WTC11 (cell line): ENCODE data around the gene LCN10. TPM values are rescaled to one million over a fixed set of nuclear protein-coding genes. Genes with fewer than 3 reads are reported as not detected.

Experiments
- ATAC-seq: fragments of 200-7000 bp; cut with Tn5 transposase; 2 replicates; pipeline ENCODE4 v1.10.0; 2021; ENCODE audit warnings: mild to moderate bottlenecking, moderate library complexity
- CTCF ChIA-PET: fragments of 300-600 bp; sonication (Branson Sonifier 250); formaldehyde crosslinking; loops from one replicate; lab custom pipeline; 2021; ENCODE audit warnings: antibody characterized with exemption; lab: Charles Lee
- POLR2A ChIA-PET: fragments of 350-600 bp; sonication (Branson Sonifier 250); formaldehyde crosslinking; loops from one replicate; lab custom pipeline; 2021; ENCODE audit warnings: antibody characterized with exemption; lab: Charles Lee
- DNase-seq: peaks from one replicate; pipeline ENCODE4 v3.0.0; 2021; ENCODE audit warnings: low spot score
- H3K27ac Mint-ChIP-seq: 2 replicates; pipeline ENCODE4 v1.8.0; 2021; ENCODE audit warnings: mixed read lengths
- H3K27me3 Mint-ChIP-seq: 2 replicates; pipeline ENCODE4 v1.8.0; 2021; ENCODE audit warnings: low read depth, mild to moderate bottlenecking, moderate library complexity, mixed read lengths
- H3K36me3 Mint-ChIP-seq: 2 replicates; pipeline ENCODE4 v1.8.0; 2021; ENCODE audit warnings: mixed read lengths
- H3K4me1 Mint-ChIP-seq: 2 replicates; pipeline ENCODE4 v1.8.0; 2022; ENCODE audit warnings: mixed read lengths
- H3K4me3 Mint-ChIP-seq: 2 replicates; pipeline ENCODE4 v1.8.0; 2021; ENCODE audit warnings: mild to moderate bottlenecking, moderate library complexity, mixed read lengths
- H3K9me3 Mint-ChIP-seq: 2 replicates; pipeline ENCODE4 v1.8.0; 2021; ENCODE audit warnings: mixed read lengths
- ATF1 ChIP-seq: sonication (generic); formaldehyde crosslinking; IDR thresholded peaks from 2 replicates; pipeline ENCODE4 v1.8.1; 2023; ENCODE audit warnings: mild to moderate bottlenecking, moderate library complexity, missing genetic modification reagents
- ATF6 ChIP-seq: sonication (generic); formaldehyde crosslinking; IDR thresholded peaks from 2 replicates; pipeline ENCODE4 v1.8.1; 2023; ENCODE audit warnings: mild to moderate bottlenecking, missing genetic modification reagents
- CDX4 ChIP-seq: fragments of 250-450 bp; sonication (Bioruptor Pico); IDR thresholded peaks from 2 replicates; pipeline ENCODE4 v1.9.0; 2021; ENCODE audit warnings: moderate library complexity, mild to moderate bottlenecking, inconsistent platforms, borderline replicate concordance
- ETV6 ChIP-seq: sonication (generic); formaldehyde crosslinking; IDR thresholded peaks from 2 replicates; pipeline ENCODE4 v1.8.1; 2022; ENCODE audit warnings: mild to moderate bottlenecking, missing genetic modification reagents
- FOXP1 ChIP-seq: sonication (generic); formaldehyde crosslinking; IDR thresholded peaks from 2 replicates; pipeline ENCODE4 v1.8.0; 2022; ENCODE audit warnings: missing genetic modification reagents, mild to moderate bottlenecking, moderate library complexity, borderline replicate concordance
- GABPB1 ChIP-seq: sonication (generic); formaldehyde crosslinking; IDR thresholded peaks from 2 replicates; pipeline ENCODE4 v1.8.1; 2023; ENCODE audit warnings: mild to moderate bottlenecking, missing genetic modification reagents
- PREB ChIP-seq: sonication (generic); formaldehyde crosslinking; IDR thresholded peaks from 2 replicates; pipeline ENCODE4 v1.8.1; 2022; ENCODE audit warnings: mild to moderate bottlenecking, missing genetic modification reagents, moderate library complexity, borderline replicate concordance
- SOX15 ChIP-seq: fragments of 250-450 bp; sonication (Bioruptor Pico); IDR thresholded peaks from 2 replicates; pipeline ENCODE4 v1.9.0; 2021; ENCODE audit warnings: mild to moderate bottlenecking
- ZNF138 ChIP-seq: sonication (generic); formaldehyde crosslinking; conservative IDR thresholded peaks from 2 replicates; pipeline ENCODE4 v1.8.1; 2022; ENCODE audit warnings: mild to moderate bottlenecking, moderate library complexity, missing genetic modification reagents
- total RNA-seq: library from RNA; stranded (reverse); gene quantifications from 3 replicates; pipeline ENCODE4 v1.2.3, GENCODE V29; 2021
- TF ChIP-seq, protein P1 (sequence below): sonication (generic); formaldehyde crosslinking; conservative IDR thresholded peaks from 2 replicates; pipeline ENCODE4 v1.8.1; 2022; ENCODE audit warnings: mild to moderate bottlenecking, missing genetic modification reagents
- TF ChIP-seq, protein P2 (sequence below): sonication (generic); formaldehyde crosslinking; IDR thresholded peaks from 2 replicates; pipeline ENCODE4 v1.8.1; 2023; ENCODE audit warnings: mild to moderate bottlenecking, missing genetic modification reagents, moderate library complexity

LCN10 gene
- total RNA-seq, 1 experiment from 2014 or later = 2.4 TPM

GRCh38 chr9:136700304-136700703 lies 42.4 kb downstream of the LCN10 start:
- H3K27ac Mint-ChIP-seq = no peak overlapping the region
- TF ChIP-seq, protein P1, sequence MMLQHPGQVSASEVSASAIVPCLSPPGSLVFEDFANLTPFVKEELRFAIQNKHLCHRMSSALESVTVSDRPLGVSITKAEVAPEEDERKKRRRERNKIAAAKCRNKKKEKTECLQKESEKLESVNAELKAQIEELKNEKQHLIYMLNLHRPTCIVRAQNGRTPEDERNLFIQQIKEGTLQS (CRISPR knock-in tag) = no peak
- TF ChIP-seq, all 79 proteins: peak for 0
- ATAC-seq (no peak), DNase-seq (no peak)
- Mint-ChIP-seq H3K27me3 (peaks cover 23% of the 10 kb centered on the region), H3K36me3 (no peaks in the 10 kb centered on the region), H3K4me1 (peaks cover 4% of the 10 kb centered on the region), H3K9me3 (no peaks in the 10 kb centered on the region), H3K4me3 (no peak overlapping the region)
- CTCF ChIA-PET = interaction anchor here (0.7 to 2.9 kb wide), 6 partner anchors 28 to 522 kb away, joined by 3 to 13 read pairs (median 3); partner anchors contain the start of gene LCN8
- POLR2A ChIA-PET = interaction anchor here (0.6 kb wide), 1 partner anchor 78 kb away, joined by 3 read pairs; no protein-coding TSS in a partner anchor

- no peaks in the 10 kb centered on the region for H3K9me3 Mint-ChIP-seq
- no peak overlapping the region for H3K27ac Mint-ChIP-seq
- TF ChIP-seq CDX4 (CRISPR knock-in tag) (no peak), FOXP1 (no peak), ATF1 (CRISPR knock-in tag) (no peak), ATF6 (CRISPR knock-in tag) (no peak), ZNF138 (CRISPR knock-in tag) (no peak), SOX15 (CRISPR knock-in tag) (no peak), PREB (CRISPR knock-in tag) (no peak)
- TF ChIP-seq, protein P2, sequence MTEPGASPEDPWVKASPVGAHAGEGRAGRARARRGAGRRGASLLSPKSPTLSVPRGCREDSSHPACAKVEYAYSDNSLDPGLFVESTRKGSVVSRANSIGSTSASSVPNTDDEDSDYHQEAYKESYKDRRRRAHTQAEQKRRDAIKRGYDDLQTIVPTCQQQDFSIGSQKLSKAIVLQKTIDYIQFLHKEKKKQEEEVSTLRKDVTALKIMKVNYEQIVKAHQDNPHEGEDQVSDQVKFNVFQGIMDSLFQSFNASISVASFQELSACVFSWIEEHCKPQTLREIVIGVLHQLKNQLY (CRISPR knock-in tag) = no peak
- POLR2A ChIA-PET = no interaction called here
- no peaks in the 10 kb centered on the region for H3K36me3 Mint-ChIP-seq
- H3K27me3 Mint-ChIP-seq = peaks cover 23% of the 10 kb centered on the region
- no peak overlapping the region for H3K4me3 Mint-ChIP-seq
- H3K4me1 Mint-ChIP-seq = peaks cover 4% of the 10 kb centered on the region
- CTCF ChIA-PET = interaction anchor here (1.0 kb wide), 2 partner anchors 27 to 34 kb away, joined by 3 read pairs; no protein-coding TSS in a partner anchor
- DNase-seq (no peak), ATAC-seq (no peak)
Measured at GRCh38 chr9:136698635-136699246, 44.0 kb downstream of the LCN10 start.

DNA sequence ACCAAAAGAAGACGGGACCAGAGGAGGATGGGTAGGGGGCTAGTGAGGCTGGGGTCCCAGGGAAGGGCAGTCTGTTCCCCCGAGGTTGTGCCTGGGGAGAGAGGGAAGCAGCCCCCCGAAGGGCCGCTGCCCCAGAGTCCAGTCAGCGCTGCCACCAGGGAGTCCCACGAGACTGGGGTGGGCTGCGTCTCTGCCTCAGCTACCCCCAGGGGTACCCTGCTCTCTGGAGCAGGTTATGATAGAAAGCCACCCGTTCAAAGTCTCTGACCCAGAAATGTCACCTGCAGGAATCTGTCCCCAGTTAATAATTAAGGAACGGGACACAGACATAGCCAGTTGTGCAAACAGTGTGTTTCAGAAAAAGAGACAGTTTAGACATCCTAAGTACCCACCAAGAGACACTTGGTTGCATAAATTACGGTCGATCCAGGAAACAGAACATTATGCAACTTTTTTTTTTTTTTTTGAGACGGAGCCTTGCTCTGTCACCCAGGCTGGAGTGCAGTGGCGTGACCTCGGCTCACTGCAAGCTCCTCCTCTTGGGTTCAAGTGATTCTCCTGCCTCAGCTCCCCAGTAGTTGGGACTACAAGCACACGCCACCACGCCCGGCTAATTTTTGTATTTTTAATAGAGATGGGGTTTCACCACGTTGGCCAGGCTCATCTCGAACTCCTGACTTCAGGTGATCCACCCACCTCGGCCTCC lies 44.8 kb downstream of the LCN10 start:
- Mint-ChIP-seq H3K27ac (no peak overlapping the region), H3K4me3 (no peak overlapping the region), H3K36me3 (no peaks in the 10 kb centered on the region), H3K4me1 (peaks cover 8% of the 10 kb centered on the region), H3K27me3 (peaks cover 22% of the 10 kb centered on the region), H3K9me3 (no peaks in the 10 kb centered on the region)
- ATAC-seq (no peak), DNase-seq (no peak)
- ChIA-PET POLR2A (no interaction called here), CTCF (interaction anchor here (0.5 to 2.3 kb wide), 4 partner anchors 11 to 145 kb away, joined by 3 to 9 read pairs (median 4); partner anchors contain the start of gene AJM1)
- TF ChIP-seq ETV6 (CRISPR knock-in tag) (no peak), GABPB1 (CRISPR knock-in tag) (peak; percentile 38; the same call in 1 of the 2 replicates)
